ENCODE results near the gene FYCO1. TPM values are rescaled to one million over a fixed set of nuclear protein-coding genes. Genes with fewer than 3 reads are reported as not detected.

FYCO1 gene
- total RNA-seq, 2 donors from 2014 or later: 23.5 to 32.8 TPM

- intact Hi-C loops (cut with DNase I, micrococcal nuclease): no loop called here
- ATAC-seq (no peak), DNase-seq (no peak)
Observed at GRCh38 chr3:45884368-45885201, 111.0 kb downstream of the FYCO1 start.

- DNase-seq (no peak), ATAC-seq (no peak)
- intact Hi-C loops (cut with DNase I, micrococcal nuclease): no loop called here
Observed at GRCh38 chr3:45881078-45882022, 114.3 kb downstream of the FYCO1 start.

DNA sequence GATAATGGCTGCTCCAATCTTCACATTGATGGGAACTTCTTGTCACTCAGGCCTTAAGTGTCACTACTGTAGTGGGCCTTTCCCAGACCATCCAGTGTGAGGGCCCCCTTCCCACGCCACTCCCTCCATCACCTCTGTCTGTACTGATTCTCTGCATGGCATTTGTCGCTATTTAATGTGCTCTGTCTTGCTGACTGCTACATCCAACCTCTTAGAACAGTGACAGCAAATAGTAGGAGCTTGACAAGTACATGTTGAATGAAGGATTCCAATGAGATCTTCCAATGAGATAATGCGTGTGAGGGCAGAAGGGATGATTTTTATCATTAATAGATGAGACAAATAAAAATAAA, 114.9 kb downstream of the FYCO1 start:
- intact Hi-C loops (cut with DNase I, micrococcal nuclease): no loop called here

DNA sequence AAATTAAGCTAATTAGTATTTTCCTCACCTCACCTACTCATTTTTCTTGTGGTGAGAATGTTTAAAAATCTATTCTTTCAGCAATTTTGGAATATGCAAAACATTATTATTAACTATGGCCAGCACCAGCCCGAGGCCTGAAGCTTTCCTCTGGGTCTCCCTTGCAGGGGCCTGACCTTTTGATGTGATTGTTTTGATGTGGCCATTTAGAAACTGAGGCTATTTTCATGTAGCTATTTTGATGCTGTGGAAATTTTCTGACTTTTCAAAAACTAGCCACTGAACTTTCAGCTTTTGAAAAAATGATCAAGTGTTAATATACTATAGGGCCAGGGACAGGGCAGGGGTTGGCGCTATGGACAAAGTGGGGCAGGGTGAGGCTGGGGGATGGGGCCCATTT, 117.5 kb downstream of the FYCO1 start:
- intact Hi-C loops (cut with DNase I, micrococcal nuclease): no loop called here
- DNase-seq (no peak), ATAC-seq (no peak)

More for the DNA sequence above, 114.9 kb downstream of the FYCO1 start:
- ATAC-seq (no peak), DNase-seq (no peak)

DNA sequence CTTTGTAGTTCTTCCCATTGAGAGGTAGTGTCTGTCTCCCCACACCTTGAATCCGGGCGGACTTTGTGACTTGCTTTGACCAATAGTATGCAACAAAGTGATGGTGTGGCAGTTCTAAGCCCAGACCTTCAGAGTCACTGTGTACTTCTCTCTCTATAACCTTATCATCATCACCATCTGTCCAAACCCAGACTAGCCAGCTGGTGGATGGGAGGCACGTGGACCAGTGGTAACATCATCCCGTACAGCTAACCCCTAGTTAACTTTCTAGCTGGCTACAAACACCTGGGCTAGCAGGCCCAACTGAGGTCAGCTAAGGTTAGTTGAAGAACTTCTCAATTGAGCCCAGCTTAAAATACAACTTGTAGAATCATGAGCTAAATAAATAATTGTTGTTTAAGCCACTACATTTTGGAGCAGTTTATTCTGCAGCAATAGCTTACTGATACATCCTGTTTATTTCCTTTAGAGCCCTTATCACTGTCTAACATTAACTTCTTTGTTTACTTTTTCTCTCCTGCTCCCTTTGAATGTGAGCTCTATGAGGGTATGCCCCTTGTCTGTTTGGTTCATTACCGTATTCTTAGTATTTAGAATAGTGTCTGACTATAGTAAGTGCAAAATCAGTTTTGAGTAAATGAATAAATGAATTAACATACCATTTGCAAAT, 120.8 kb downstream of the FYCO1 start:
- ATAC-seq (peak; percentile 32), DNase-seq (no peak)
- intact Hi-C loops (cut with DNase I, micrococcal nuclease): no loop called here

- no peak for DNase-seq
- peak; percentile 47 for ATAC-seq
- intact Hi-C loops (cut with DNase I, micrococcal nuclease): no loop called here
Observed at GRCh38 chr3:45873638-45874037, 122.0 kb downstream of the FYCO1 start.

DNA sequence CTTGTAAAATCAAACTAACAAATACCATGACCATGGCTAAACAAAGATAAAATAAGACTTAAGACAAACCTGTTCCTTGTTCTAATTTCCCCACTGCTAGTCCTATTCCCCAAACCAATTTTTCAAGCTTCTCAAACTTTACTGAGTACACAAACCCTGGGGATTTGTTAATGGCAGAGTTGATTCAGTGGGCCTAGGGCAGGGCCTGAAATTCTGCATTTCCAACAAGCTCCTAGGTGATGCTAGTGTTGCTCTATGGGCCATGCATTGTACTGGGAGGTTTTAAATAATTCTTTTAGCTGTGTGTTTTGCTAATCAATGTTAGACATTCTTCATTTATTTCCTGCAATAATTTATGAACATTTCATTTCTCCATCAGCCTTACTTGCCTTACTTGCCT, 122.6 kb downstream of the FYCO1 start:
- no peak for DNase-seq
- intact Hi-C loops (cut with DNase I, micrococcal nuclease): no loop called here
- ATAC-seq: no peak

- DNase-seq: no peak
- intact Hi-C loops (cut with DNase I, micrococcal nuclease): no loop called here
- no peak for ATAC-seq
Observed at GRCh38 chr3:45872569-45872968, 123.1 kb downstream of the FYCO1 start.

- intact Hi-C loops (cut with DNase I, micrococcal nuclease): no loop called here
- ATAC-seq (no peak), DNase-seq (no peak)
Observed at GRCh38 chr3:45871780-45872179, 123.8 kb downstream of the FYCO1 start.

GRCh38 chr3:45870099-45870498, 125.5 kb downstream of the FYCO1 start:
- ATAC-seq (no peak), DNase-seq (peak in 1 of 2 donors; percentile 12)
- intact Hi-C loops (cut with DNase I, micrococcal nuclease): no loop called here

DNA sequence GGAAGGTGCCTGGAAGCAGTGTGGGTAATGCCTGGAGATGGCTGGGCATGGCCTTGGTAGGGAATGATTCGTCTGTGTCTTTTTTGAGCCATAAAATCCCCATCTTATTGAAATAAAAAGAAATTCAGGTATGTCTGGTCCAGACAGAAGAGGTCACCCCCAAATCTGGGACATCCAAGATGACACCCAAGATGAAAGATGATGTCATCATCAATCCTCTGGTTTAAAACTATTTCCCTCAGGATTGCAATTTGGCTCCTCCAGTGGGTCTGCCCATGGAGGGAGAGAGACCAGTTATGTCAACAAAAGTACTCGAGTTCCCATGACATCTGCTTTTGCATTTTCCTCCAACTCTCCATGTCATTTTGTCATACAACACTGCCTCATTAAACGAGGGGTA, 126.0 kb downstream of the FYCO1 start:
- no peak for ATAC-seq
- intact Hi-C loops (cut with DNase I, micrococcal nuclease): no loop called here
- DNase-seq: no peak

GRCh38 chr3:45868650-45869049, 127.0 kb downstream of the FYCO1 start:
- DNase-seq (no peak), ATAC-seq (no peak)
- intact Hi-C loops (cut with DNase I, micrococcal nuclease): no loop called here

GRCh38 chr3:45868213-45868612, 127.4 kb downstream of the FYCO1 start:
- intact Hi-C loops (cut with DNase I, micrococcal nuclease): no loop called here
- ATAC-seq: no peak
- DNase-seq: no peak

Other genes with a start within 250 kb of the FYCO1 start
- 10 to 100 TPM in 1 of 2 donors, 1 to 10 TPM in 1; 2.4 to 11.8 TPM for gene SLC6A20, start 199.3 kb downstream of the FYCO1 start, total RNA-seq
- gene LZTFL1, start 153.7 kb downstream of the FYCO1 start, total RNA-seq: 10 to 100 TPM in 1 of 2 donors, 1 to 10 TPM in 1; 9.8 to 11.2 TPM
- gene CCR9, start 109.3 kb downstream of the FYCO1 start, total RNA-seq: under 1 TPM; 0.12 to 0.34 TPM
- 1 to 10 TPM in 1 of 2 donors, under 1 TPM in 1; 0.67 to 1.1 TPM for gene CXCR6, start 52.4 kb downstream of the FYCO1 start, total RNA-seq
- under 1 TPM in 1 of 2 donors, not detected in 1; 0.64 TPM for gene XCR1, start 31.7 kb upstream of the FYCO1 start, total RNA-seq
- gene CCR1, start 212.5 kb upstream of the FYCO1 start, total RNA-seq: 1 to 10 TPM; 1.3 to 4.5 TPM
- gene CCR3, start 246.6 kb upstream of the FYCO1 start, total RNA-seq: under 1 TPM in 1 of 2 donors, not detected in 1; 0.28 TPM

Data from left colon (tissue), 2 donors.